Thyroid gland (tissue), 4 donors: ENCODE data around the gene RALY. TPM values are rescaled to one million over a fixed set of nuclear protein-coding genes. Genes with fewer than 3 reads are reported as not detected.

Experiments
- DNase-seq, 2 donors: peaks; one replicate each; pipeline ENCODE4 v3.0.0-alpha.2; 2019
- H3K27ac ChIP-seq, 3 donors: fragments of 200-600 bp; sonication (generic); 1 replicate in 2 of 3; 2 replicates in 1 of 3; pipeline ENCODE4 v1.5.1; 2016 to 2019; ENCODE audit warnings: mild to moderate bottlenecking in 1 of 3, moderate library complexity in 1 of 3
- H3K27me3 ChIP-seq: fragments of 200-600 bp; sonication (generic); one replicate; pipeline ENCODE4 v1.5.1; 2019
- H3K36me3 ChIP-seq, 2 donors: fragments of 200-600 bp; sonication (generic); one replicate each; pipeline ENCODE4 v1.5.1; 2016 to 2019
- H3K4me1 ChIP-seq, 2 donors: fragments of 200-600 bp; sonication (generic); one replicate each; pipeline ENCODE4 v1.5.1; 2017 to 2019
- H3K4me3 ChIP-seq, 3 donors: fragments of 200-600 bp; sonication (generic); replicated peaks in 1 of 3; 1 replicate in 2 of 3; 2 replicates in 1 of 3; pipeline ENCODE4 v1.5.1; 2016; ENCODE audit warnings: mild to moderate bottlenecking in 1 of 3
- H3K9me3 ChIP-seq: fragments of 200-600 bp; sonication (generic); one replicate; pipeline ENCODE4 v1.5.1; 2017
- POLR2A ChIP-seq, 2 donors: fragments of 450-650 bp; IDR thresholded peaks; one replicate each; pipeline ENCODE4 v1.6.1; 2017; ENCODE audit warnings: antibody characterized with exemption in 2 of 2, mild to moderate bottlenecking in 2 of 2, moderate library complexity in 1 of 2
- WGBS, 2 donors: methylation state at CpG; one replicate each; pipeline ENCODE4 v1.1.5; 2017; 5-methylcytosine and 5-hydroxymethylcytosine counted together
- intact Hi-C: fragments of 100-400 bp; cut with DNase I; formaldehyde crosslinking; loops from one replicate; pipeline ENCODE4 v1.15.1; 2023
- total RNA-seq, 4 donors: library from RNA; depleted of rRNA; stranded (reverse); fragments of >200 nt; gene quantifications; one replicate each; pipeline ENCODE4 v1.2.3, GENCODE V29; 2016
- TF ChIP-seq, protein P1 (sequence below), 6 experiments: fragments of 200-600 bp in 3 of 6; fragments of 450-650 bp in 3 of 6; sonication (generic) in 3 of 6; IDR thresholded peaks; one replicate each; pipeline ENCODE4 v1.5.1; 2016 to 2019; ENCODE audit warnings: antibody characterized with exemption in 6 of 6, mild to moderate bottlenecking in 2 of 6, inconsistent platforms in 1 of 6, moderate library complexity in 1 of 6

RALY gene
- total RNA-seq, 4 donors from 2014 or later = 124 to 208 (median 151) TPM

GRCh38 chr20:34033903-34034302, 40.2 kb downstream of the RALY start:
- intact Hi-C loops = no loop called here
- Histone ChIP-seq H3K27me3 (no peaks in the 10 kb centered on the region), H3K4me1 (peaks cover 12 to 14% of the 10 kb centered on the region in 2 donors), H3K9me3 (no peaks in the 10 kb centered on the region), H3K27ac (no peak overlapping the region), H3K36me3 (no peaks in the 10 kb centered on the region), H3K4me3 (no peak overlapping the region)
- DNase-seq = no peak
- 74 to 83% methylated on average over 4 of the region's 4 CpGs for WGBS, 2 donors
- no peak for TF ChIP-seq POLR2A (IDR thresholded peaks at IDR 0.05)
- TF ChIP-seq, protein P1, sequence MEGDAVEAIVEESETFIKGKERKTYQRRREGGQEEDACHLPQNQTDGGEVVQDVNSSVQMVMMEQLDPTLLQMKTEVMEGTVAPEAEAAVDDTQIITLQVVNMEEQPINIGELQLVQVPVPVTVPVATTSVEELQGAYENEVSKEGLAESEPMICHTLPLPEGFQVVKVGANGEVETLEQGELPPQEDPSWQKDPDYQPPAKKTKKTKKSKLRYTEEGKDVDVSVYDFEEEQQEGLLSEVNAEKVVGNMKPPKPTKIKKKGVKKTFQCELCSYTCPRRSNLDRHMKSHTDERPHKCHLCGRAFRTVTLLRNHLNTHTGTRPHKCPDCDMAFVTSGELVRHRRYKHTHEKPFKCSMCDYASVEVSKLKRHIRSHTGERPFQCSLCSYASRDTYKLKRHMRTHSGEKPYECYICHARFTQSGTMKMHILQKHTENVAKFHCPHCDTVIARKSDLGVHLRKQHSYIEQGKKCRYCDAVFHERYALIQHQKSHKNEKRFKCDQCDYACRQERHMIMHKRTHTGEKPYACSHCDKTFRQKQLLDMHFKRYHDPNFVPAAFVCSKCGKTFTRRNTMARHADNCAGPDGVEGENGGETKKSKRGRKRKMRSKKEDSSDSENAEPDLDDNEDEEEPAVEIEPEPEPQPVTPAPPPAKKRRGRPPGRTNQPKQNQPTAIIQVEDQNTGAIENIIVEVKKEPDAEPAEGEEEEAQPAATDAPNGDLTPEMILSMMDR (IDR thresholded peaks at IDR 0.05) = no peak

GRCh38 chr20:34037121-34037520, 43.4 kb downstream of the RALY start:
- TF ChIP-seq, protein P1 (IDR thresholded peaks at IDR 0.05) = no peak
- 60 to 80% methylated on average over 2 to 4 of the region's 4 CpGs for WGBS, 2 donors
- DNase-seq = no peak
- Histone ChIP-seq H3K9me3 (no peaks in the 10 kb centered on the region), H3K4me3 (no peak overlapping the region), H3K36me3 (no peaks in the 10 kb centered on the region), H3K4me1 (peaks cover 31 to 34% of the 10 kb centered on the region in 2 donors), H3K27me3 (no peaks in the 10 kb centered on the region), H3K27ac (no peak overlapping the region)
- intact Hi-C loops = no loop called here

- Histone ChIP-seq H3K36me3 (no peaks in the 10 kb centered on the region), H3K4me1 (peaks cover 37 to 41% of the 10 kb centered on the region in 2 donors), H3K27me3 (no peaks in the 10 kb centered on the region), H3K27ac (no peak overlapping the region), H3K4me3 (no peak overlapping the region), H3K9me3 (no peaks in the 10 kb centered on the region)
- TF ChIP-seq, protein P1 (IDR thresholded peaks at IDR 0.05) = no peak
- no peak for TF ChIP-seq POLR2A (IDR thresholded peaks at IDR 0.05)
- no peak for DNase-seq
- WGBS, 2 donors = 72 to 83% methylated on average over 2 of the region's 2 CpGs
- intact Hi-C loops = no loop called here
Observed at GRCh38 chr20:34037767-34038166, 44.1 kb downstream of the RALY start.

DNA sequence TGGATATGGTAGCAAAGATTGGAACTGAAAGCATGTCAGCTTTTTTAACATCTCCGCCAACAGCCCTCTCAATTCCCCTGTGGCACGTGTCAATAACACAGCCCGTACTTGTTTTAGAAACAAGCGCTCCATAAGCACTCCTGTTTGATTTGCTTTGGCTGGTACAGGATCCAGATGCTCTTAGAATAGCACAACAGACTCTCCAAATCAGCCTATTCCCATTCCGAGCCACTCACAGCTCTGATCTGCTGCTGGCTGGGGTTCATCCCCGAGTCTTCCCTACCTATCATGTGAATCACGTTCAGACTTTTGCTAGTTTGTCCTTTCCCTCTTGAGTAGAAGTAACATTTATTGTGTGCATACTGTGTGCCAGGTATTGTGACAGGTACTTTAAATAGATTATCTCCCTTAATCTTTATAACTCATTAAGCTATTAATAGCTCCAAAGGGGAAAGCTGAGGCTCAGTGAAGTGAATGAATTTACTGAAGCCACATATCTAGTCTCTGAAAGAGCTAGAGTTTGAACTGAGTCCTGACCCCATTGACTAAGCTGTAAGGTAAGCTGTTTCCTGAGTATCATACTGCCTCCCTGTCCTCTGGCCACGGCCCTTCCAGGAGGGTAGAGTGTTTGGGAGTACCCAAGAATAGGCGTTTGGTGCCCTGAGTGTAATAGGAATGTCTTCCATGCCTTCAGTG, 46.7 kb downstream of the RALY start:
- Histone ChIP-seq H3K9me3 (no peaks in the 10 kb centered on the region), H3K4me1 (peaks cover 41 to 51% of the 10 kb centered on the region in 2 donors), H3K27me3 (no peaks in the 10 kb centered on the region), H3K36me3 (no peaks in the 10 kb centered on the region), H3K4me3 (no peak overlapping the region), H3K27ac (no peak overlapping the region)
- no peak for TF ChIP-seq POLR2A (IDR thresholded peaks at IDR 0.05)
- TF ChIP-seq, protein P1 (IDR thresholded peaks at IDR 0.05) = no peak
- 44 to 54% methylated on average over 9 of the region's 9 CpGs for WGBS, 2 donors
- peak; percentile 35 to 47 for DNase-seq
- intact Hi-C loops = no loop called here

DNA sequence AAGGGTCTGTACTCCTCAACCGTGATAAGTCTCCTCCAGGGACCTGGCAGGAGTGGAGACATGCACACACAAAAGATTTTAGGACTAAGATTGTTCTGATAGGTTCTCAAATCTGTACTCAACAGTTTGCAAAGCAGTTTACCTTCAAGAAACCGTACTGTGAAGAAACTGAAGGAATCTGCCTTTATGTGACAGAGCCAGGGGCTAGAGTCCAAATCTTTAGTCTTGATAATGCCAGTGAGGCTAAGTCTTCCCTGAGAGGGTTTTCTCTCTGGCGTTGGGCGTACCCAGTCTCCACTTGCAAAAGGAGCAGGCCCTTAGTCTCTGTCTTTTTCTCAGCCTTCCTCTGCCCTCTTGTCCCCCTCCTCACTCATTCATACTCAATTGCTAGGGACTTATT, 47.5 kb downstream of the RALY start:
- no peaks in the 10 kb centered on the region for H3K36me3 ChIP-seq
- TF ChIP-seq POLR2A (IDR thresholded peaks at IDR 0.05) = no peak
- TF ChIP-seq, protein P1 (IDR thresholded peaks at IDR 0.05) = no peak
- no peaks in the 10 kb centered on the region for H3K27me3 ChIP-seq
- no peak overlapping the region for H3K27ac ChIP-seq
- no peak for DNase-seq
- H3K4me1 ChIP-seq = peaks cover 45 to 59% of the 10 kb centered on the region in 2 donors
- no peaks in the 10 kb centered on the region for H3K9me3 ChIP-seq
- H3K4me3 ChIP-seq = no peak overlapping the region
- intact Hi-C loops = no loop called here
- WGBS, 2 donors = 88 to 92% methylated on average over 4 of the region's 4 CpGs
